ENCODE measurements around the gene KRTAP10-12.
"Not testable (repeated sequence)": the region's sequence is repeated elsewhere in the genome, so short reads cannot be mapped to it uniquely, and the experiment has no call there.

KRTAP10-12 gene

GRCh38 chr21:44697172-44697810, at the start of gene KRTAP10-12:
KRTAP10-12 (plus strand) TSS chr21:44697172; CDS start chr21:44697202, 30 bp downstream.
- H3K4me3 ChIP-seq; H3K4me1 ChIP-seq; H3K27ac ChIP-seq; DNase-seq; H3K36me3 ChIP-seq; intact Hi-C loops (cut with DNase I; ENCODE audit: low total_unique reads): not testable (repeated sequence)
- Histone ChIP-seq H3K9me3 (peaks cover 0 to 13% (median 6%) of the 10 kb centered on the region in 3 donors), H3K27me3 (peaks cover 0 to 73% of the 10 kb centered on the region in 2 donors)

DNA sequence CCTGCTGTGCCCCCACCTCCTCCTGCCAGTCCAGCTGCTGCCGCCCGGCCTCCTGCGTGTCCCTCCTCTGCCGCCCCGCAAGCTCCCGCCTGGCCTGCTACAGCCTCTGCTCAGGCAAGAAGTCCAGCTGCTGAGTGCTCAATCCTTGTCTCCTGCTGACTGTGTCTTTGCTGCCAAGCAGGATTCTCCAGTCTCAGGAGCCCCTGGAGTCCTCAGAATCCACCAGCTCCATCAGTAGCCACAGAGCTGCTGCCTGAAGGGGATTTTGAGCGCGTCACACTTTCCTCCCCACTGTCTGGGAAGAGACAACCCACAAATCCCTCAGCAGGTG, 49.8 kb upstream of the KRTAP10-12 start:
- intact Hi-C loops (cut with DNase I; ENCODE audit: low total_unique reads): no loop called here
- H3K9me3 ChIP-seq: peaks cover 0 to 8% (median 6%) of the 10 kb centered on the region in 3 donors
- no peak for DNase-seq
- H3K36me3 ChIP-seq: no peaks in the 10 kb centered on the region
- TF ChIP-seq, protein P1, sequence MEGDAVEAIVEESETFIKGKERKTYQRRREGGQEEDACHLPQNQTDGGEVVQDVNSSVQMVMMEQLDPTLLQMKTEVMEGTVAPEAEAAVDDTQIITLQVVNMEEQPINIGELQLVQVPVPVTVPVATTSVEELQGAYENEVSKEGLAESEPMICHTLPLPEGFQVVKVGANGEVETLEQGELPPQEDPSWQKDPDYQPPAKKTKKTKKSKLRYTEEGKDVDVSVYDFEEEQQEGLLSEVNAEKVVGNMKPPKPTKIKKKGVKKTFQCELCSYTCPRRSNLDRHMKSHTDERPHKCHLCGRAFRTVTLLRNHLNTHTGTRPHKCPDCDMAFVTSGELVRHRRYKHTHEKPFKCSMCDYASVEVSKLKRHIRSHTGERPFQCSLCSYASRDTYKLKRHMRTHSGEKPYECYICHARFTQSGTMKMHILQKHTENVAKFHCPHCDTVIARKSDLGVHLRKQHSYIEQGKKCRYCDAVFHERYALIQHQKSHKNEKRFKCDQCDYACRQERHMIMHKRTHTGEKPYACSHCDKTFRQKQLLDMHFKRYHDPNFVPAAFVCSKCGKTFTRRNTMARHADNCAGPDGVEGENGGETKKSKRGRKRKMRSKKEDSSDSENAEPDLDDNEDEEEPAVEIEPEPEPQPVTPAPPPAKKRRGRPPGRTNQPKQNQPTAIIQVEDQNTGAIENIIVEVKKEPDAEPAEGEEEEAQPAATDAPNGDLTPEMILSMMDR (IDR thresholded peaks at IDR 0.05): no peak
- no peak overlapping the region for H3K27ac ChIP-seq
- H3K4me3 ChIP-seq: no peak overlapping the region
- no peaks in the 10 kb centered on the region for H3K4me1 ChIP-seq
- H3K27me3 ChIP-seq: peaks cover 0 to 30% of the 10 kb centered on the region in 2 donors

- intact Hi-C loops (cut with DNase I; ENCODE audit: low total_unique reads): no loop called here
- Histone ChIP-seq H3K27ac (no peak overlapping the region), H3K9me3 (peaks cover 0 to 8% (median 6%) of the 10 kb centered on the region in 3 donors), H3K4me3 (no peak overlapping the region), H3K36me3 (no peaks in the 10 kb centered on the region), H3K27me3 (peaks cover 0 to 30% of the 10 kb centered on the region in 2 donors), H3K4me1 (no peaks in the 10 kb centered on the region)
- DNase-seq: no peak
- TF ChIP-seq, protein P1 (IDR thresholded peaks at IDR 0.05): no peak
Observed at GRCh38 chr21:44648557-44649311, 48.2 kb upstream of the KRTAP10-12 start.

DNA sequence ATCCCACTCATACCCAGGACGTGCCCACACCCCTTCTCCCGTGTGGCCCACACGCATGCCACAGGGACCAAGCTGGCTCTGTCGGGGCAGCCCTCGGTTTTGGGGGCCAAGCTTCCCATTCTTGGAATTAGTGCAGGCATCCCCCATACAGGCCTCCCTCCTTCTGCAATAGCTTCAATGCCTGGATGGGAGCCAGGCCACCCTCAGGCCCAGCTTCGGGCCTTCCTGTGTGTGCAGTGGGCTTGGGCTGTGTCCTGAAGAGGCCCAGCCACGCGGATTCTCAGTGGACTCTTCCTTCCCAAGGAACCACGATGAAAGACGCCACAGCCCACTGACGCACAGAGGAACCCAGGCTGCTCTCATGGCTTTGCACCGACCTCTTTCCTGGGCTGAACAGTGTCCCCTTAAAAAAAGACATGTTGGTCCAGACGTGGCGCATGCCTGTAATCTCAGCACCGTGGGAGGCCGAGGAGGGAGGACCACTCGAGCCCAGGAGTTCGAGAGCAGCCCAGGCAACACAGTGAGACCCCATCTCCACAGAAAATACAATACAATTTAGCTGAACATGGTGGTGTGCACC, 47.4 kb upstream of the KRTAP10-12 start:
- Histone ChIP-seq H3K36me3 (no peaks in the 10 kb centered on the region), H3K4me3 (no peak overlapping the region), H3K27me3 (peaks cover 0 to 30% of the 10 kb centered on the region in 2 donors), H3K4me1 (no peaks in the 10 kb centered on the region), H3K27ac (no peak overlapping the region), H3K9me3 (peaks cover 0 to 8% (median 6%) of the 10 kb centered on the region in 3 donors)
- intact Hi-C loops (cut with DNase I; ENCODE audit: low total_unique reads): no loop called here
- DNase-seq: no peak
- TF ChIP-seq, protein P1 (IDR thresholded peaks at IDR 0.05): no peak

GRCh38 chr21:44650265-44650972, 46.6 kb upstream of the KRTAP10-12 start:
- Histone ChIP-seq H3K9me3 (peaks cover 0 to 4% (median 1%) of the 10 kb centered on the region in 3 donors), H3K4me3 (no peak overlapping the region), H3K27ac (no peak overlapping the region), H3K4me1 (no peaks in the 10 kb centered on the region), H3K36me3 (no peaks in the 10 kb centered on the region), H3K27me3 (peaks cover 0 to 30% of the 10 kb centered on the region in 2 donors)
- intact Hi-C loops (cut with DNase I; ENCODE audit: low total_unique reads): no loop called here
- TF ChIP-seq, protein P1 (IDR thresholded peaks at IDR 0.05): no peak
- no peak for DNase-seq
